HG03064 (cell line): ENCODE measurements around the gene SLC34A1.

Source experiments
- ATAC-seq: cut with Tn5 transposase; IDR thresholded peaks from one replicate; pipeline ENCODE4 v1.9.1; 2021; ENCODE audit warnings: low read depth; ENCODE audit not compliant: unreplicated experiment

The SLC34A1 gene

GRCh38 chr5:177385720-177386119 lies 1.5 kb downstream of the SLC34A1 start:
- ATAC-seq: no peak

- ATAC-seq: no peak
Observed at GRCh38 chr5:177386542-177386941, 2.3 kb downstream of the SLC34A1 start.

- ATAC-seq: no peak
Observed at GRCh38 chr5:177387405-177387804, 3.2 kb downstream of the SLC34A1 start.

GRCh38 chr5:177388521-177389052 lies 4.4 kb downstream of the SLC34A1 start:
- ATAC-seq: no peak

GRCh38 chr5:177389241-177390169 lies 5.3 kb downstream of the SLC34A1 start:
- peak; percentile 44 for ATAC-seq

GRCh38 chr5:177390363-177391300 lies 6.4 kb downstream of the SLC34A1 start:
- ATAC-seq: peak; percentile 51

- ATAC-seq: no peak
Observed at GRCh38 chr5:177392765-177393164, 8.5 kb downstream of the SLC34A1 start.

- no peak for ATAC-seq
Observed at GRCh38 chr5:177393206-177393765, 9.1 kb downstream of the SLC34A1 start.

- ATAC-seq: no peak
Observed at GRCh38 chr5:177393990-177394389, 9.8 kb downstream of the SLC34A1 start.

GRCh38 chr5:177396078-177396477 lies 11.8 kb downstream of the SLC34A1 start:
- ATAC-seq: no peak

GRCh38 chr5:177396807-177397206 lies 12.6 kb downstream of the SLC34A1 start:
- ATAC-seq: no peak

- ATAC-seq: no peak
Observed at GRCh38 chr5:177397875-177398390, 13.7 kb downstream of the SLC34A1 start.

GRCh38 chr5:177399997-177400868 lies 16.0 kb downstream of the SLC34A1 start, which contains the start of gene PFN3:
PFN3 (minus strand) TSS chr5:177400661; CDS start chr5:177400576, 85 bp downstream.
- no peak for ATAC-seq

- ATAC-seq: no peak
Observed at GRCh38 chr5:177402271-177403043, 18.2 kb downstream of the SLC34A1 start.

GRCh38 chr5:177403102-177403791 lies 19.0 kb downstream of the SLC34A1 start:
- peak; percentile 5 for ATAC-seq

- peak; percentile 66 for ATAC-seq
Observed at GRCh38 chr5:177403792-177404640, 19.8 kb downstream of the SLC34A1 start.

- ATAC-seq: no peak
Observed at GRCh38 chr5:177404641-177405179, 20.5 kb downstream of the SLC34A1 start.
